Hypothalamus (tissue), 51 donors: ENCODE results near the gene XYLT2.

Experiments used
- DNase-seq, 51 donors: peaks; one replicate each; lab custom pipeline; 2025; lab: John Stamatoyannopoulos, UW

XYLT2 gene

GRCh38 chr17:50347117-50347893 lies 1.4 kb downstream of the XYLT2 start:
- peak in 1 of 51 donors; percentile 13 for DNase-seq

DNA sequence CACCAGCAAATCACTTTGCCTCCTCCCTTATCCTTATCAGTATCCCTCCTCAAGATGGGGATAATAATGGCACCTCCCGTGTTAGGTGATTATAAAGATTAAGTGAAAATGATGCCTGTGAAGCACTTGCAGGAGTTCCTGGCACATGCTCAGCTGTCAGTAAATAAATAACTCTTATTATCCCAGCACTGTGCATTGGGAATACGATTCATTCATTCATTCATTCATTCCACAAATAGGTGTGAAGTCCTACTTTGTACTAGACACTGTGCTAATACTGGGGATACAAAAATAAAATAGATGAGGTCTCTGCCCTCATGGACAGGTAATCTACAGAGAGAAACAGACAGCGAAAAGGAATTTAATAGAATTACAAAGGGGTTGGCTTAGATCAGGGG lies 2.0 kb downstream of the XYLT2 start:
- no peak for DNase-seq

- no peak for DNase-seq
Observed at GRCh38 chr17:50348522-50349242, 2.8 kb downstream of the XYLT2 start.

DNA sequence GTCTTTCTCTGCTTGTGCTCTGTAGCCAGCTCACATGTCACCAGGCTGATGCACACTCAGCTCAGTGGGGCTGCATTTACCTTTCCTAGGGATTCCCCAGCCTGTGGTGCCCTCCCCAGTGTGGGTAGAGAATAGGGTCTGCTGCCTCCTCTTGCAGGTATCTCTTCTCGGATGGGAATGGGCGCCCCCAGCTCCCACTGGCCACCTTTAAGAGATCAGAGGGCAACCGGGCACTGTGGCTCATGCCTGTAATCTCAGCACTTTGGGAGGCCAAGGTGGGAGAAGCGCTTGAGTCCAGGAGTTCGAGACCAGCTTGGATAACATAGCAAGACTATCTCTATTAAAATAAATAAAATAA lies 3.3 kb downstream of the XYLT2 start:
- DNase-seq, result no peak

DNA sequence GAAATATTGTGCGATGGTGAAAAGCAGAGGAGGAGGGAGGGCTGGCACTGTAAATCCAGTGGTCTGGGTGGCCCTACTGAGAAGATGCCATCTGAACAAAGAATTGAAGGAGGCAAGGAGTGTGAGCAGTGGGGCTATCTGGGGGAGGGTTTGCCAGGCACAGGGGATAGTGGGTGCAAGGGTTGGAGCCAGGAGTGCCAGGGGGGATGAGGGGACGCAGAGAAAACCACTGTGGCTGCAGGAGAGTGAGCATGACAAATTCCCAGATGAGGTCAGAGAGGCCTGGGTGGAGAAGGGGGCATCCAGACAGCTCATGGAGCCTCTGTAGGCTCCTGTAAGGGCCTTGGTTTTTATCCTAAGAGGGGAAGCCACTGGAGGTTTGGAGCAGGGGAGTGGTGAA lies 4.8 kb downstream of the XYLT2 start:
- DNase-seq, result no peak

DNA sequence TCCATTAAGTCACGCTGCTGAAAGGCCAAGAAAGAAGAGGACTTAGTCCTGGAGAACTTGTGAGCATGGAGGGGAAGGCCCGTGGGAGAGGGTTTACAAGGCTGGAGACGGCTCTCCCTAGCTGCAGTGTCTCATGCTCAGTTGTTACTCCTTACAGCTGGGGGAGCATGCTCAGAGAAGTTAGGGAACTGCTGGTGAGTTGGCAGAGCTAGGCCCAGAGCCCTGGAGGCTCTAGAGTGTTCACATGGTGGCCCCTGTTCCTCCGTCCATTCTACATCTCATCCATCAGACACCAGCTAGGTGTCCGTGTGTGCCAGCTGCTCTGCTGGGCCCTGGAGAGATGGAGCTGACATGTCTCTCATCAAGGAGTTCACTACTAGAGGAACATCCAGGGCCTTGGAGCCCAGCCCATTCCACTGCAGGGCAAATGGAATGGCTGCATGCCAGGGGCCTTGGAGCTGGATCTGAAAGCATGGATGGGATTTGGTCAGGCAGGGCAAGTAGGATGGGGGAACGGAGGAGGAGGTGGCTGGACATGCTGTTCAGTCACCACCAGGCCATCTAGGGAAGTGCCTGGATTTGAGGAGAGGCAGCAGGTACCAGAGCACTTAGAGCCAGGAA lies 6.3 kb downstream of the XYLT2 start:
- no peak for DNase-seq

DNA sequence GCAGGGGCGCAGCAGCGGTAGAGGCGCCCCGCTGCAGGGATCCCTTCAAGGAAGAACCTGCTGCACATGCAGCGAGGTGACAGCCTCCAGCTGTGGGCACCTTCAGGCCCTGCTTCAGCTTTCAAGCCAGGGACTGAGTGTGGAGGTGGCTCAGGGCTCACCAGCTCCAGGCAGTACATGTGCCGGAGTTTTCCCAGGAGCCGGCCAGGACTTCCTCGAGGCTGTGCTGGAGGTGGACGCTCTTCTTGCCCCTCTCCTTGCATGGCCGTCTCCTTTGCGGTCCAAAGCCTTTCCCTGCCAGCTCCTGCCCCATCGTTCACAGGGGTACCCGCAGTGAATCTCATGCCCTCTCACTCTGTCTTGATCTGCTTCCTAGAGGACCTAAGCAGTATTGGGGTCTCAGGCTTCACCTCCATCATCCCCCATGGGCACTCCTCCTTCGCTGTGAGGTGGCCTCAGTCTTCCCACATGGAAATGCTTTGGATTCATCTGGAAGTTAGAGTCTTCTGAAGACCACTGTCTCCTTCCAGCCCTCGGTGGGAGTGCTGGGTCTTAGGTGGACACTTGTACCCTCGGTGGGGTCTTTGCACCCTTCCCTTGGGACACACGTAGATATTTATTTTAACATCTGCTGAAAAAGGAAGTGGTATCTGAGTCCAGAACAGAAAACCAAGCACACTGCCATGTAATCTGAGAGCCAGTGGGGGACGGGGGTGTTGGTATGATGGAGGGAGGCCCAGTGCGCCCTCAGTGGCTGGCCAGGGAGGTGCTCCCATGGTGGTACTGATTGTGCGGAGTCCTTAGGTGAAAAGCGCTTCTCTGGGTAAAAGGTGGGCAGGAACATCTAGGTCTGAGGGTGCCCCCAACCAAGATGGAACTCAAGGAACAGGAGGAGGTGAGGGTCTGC lies 7.0 kb downstream of the XYLT2 start:
- DNase-seq, result no peak

- no peak for DNase-seq
Observed at GRCh38 chr17:50353600-50354195, 7.8 kb downstream of the XYLT2 start.

DNA sequence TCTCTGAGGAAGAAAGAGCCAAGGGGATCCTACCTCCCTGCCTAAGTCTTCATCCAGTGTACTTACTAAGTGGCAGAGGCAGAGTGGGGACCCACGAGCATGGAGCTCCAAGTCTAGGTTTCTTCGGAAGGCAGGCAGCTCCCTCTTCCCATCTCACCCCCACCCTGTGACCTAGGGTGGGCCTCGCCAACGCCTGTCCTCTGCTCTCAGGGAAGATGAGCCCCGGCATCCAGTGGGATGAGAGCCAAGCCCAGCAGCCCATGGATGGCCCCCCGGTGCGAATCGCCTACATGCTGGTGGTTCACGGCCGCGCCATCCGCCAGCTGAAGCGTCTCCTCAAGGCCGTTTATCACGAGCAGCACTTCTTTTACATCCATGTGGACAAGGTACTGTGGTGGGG lies 8.3 kb downstream of the XYLT2 start:
- no peak for DNase-seq

DNA sequence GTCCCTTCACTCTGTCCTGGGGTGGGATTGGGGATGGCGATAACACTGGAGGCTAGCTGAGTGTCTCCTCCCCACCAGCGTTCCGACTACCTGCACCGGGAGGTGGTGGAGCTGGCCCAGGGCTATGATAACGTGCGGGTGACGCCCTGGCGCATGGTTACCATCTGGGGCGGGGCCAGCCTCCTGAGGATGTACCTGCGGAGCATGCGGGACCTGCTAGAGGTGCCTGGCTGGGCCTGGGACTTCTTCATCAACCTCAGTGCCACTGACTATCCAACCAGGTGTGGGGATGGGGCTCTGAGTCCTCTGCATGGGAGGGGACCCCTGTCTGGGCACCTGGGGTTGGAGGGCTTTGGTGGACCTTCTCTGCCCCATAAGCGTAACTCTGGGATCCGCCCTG lies 8.8 kb downstream of the XYLT2 start:
- no peak for DNase-seq

GRCh38 chr17:50355336-50355700 lies 9.4 kb downstream of the XYLT2 start:
- no peak for DNase-seq

DNA sequence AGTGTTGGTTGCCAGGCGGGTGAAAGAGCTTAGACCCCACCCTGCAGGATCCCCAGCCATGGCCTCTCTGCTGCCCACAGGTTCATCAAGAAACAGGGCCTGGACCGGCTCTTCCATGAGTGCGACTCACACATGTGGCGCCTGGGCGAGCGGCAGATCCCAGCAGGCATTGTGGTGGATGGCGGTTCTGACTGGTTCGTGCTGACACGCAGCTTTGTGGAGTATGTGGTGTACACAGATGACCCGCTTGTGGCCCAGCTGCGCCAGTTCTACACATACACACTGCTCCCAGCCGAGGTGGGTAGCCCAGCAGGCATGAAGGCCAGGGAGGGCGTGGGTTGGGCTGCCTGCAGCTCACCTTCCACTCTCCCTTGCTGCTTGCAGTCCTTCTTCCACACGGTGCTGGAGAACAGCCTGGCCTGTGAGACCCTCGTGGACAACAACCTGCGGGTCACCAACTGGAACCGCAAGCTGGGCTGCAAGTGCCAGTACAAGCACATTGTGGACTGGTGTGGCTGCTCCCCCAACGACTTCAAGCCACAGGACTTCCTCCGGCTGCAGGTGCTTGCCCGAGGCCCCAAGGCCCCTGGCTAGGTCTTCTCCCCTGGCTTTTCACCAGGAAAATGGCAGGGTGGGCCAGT lies 9.9 kb downstream of the XYLT2 start:
- DNase-seq, result no peak

DNA sequence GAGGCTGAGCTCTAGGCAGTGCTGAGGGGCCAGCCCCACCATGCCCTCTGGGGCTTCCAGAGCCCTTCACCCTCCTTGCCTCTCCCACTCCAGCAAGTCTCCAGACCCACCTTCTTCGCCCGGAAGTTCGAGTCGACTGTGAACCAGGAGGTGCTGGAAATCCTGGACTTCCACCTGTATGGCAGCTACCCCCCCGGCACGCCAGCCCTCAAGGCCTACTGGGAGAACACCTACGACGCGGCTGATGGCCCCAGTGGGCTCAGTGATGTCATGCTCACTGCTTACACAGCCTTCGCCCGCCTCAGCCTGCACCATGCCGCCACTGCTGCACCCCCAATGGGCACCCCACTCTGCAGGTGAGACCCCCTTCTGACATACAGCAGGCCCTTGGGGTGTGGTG lies 10.5 kb downstream of the XYLT2 start:
- no peak for DNase-seq

- no peak for DNase-seq
Observed at GRCh38 chr17:50356892-50357510, 11.1 kb downstream of the XYLT2 start.

GRCh38 chr17:50358177-50358576 lies 12.3 kb downstream of the XYLT2 start:
- DNase-seq, result no peak

GRCh38 chr17:50359005-50359699 lies 13.2 kb downstream of the XYLT2 start:
- DNase-seq, result no peak

DNA sequence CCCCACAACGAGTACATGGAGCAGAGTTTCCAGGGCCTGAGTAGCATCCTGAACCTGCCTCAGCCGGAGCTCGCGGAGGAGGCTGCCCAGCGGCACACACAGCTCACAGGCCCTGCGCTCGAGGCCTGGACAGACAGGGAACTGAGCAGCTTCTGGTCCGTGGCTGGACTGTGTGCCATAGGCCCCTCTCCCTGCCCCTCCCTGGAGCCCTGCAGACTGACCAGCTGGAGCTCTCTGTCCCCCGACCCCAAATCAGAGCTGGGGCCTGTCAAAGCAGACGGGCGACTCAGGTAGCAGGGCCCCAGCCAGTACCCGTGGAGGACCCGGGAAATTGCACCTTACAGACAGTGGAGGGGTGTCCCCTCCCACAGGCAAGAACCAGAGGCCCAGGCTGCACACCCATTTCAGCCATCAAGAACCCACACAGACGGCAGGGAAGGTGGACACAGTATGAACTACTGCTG lies 14.1 kb downstream of the XYLT2 start:
- no peak for DNase-seq

- no peak for DNase-seq
Observed at GRCh38 chr17:50360486-50361115, 14.7 kb downstream of the XYLT2 start.
